Thyroid gland (tissue), 4 donors: Measurements from ENCODE around the gene CCDC183. TPM values are rescaled to one million over a fixed set of nuclear protein-coding genes. Genes with fewer than 3 reads are reported as not detected.

Experiments used
- DNase-seq, 2 donors: peaks; one replicate each; pipeline ENCODE4 v3.0.0-alpha.2; 2019
- H3K27ac ChIP-seq, 3 donors: fragments of 200-600 bp; sonication (generic); 1 replicate in 2 of 3; 2 replicates in 1 of 3; pipeline ENCODE4 v1.5.1; 2016 to 2019; ENCODE audit warnings: mild to moderate bottlenecking in 1 of 3, moderate library complexity in 1 of 3
- H3K27me3 ChIP-seq: fragments of 200-600 bp; sonication (generic); one replicate; pipeline ENCODE4 v1.5.1; 2019
- H3K36me3 ChIP-seq, 2 donors: fragments of 200-600 bp; sonication (generic); one replicate each; pipeline ENCODE4 v1.5.1; 2016 to 2019
- H3K4me1 ChIP-seq, 2 donors: fragments of 200-600 bp; sonication (generic); one replicate each; pipeline ENCODE4 v1.5.1; 2017 to 2019
- H3K4me3 ChIP-seq, 3 donors: fragments of 200-600 bp; sonication (generic); replicated peaks in 1 of 3; 1 replicate in 2 of 3; 2 replicates in 1 of 3; pipeline ENCODE4 v1.5.1; 2016; ENCODE audit warnings: mild to moderate bottlenecking in 1 of 3
- H3K9me3 ChIP-seq: fragments of 200-600 bp; sonication (generic); one replicate; pipeline ENCODE4 v1.5.1; 2017
- POLR2A ChIP-seq, 2 donors: fragments of 450-650 bp; IDR thresholded peaks; one replicate each; pipeline ENCODE4 v1.6.1; 2017; ENCODE audit warnings: antibody characterized with exemption in 2 of 2, mild to moderate bottlenecking in 2 of 2, moderate library complexity in 1 of 2
- WGBS, 2 donors: methylation state at CpG; one replicate each; pipeline ENCODE4 v1.1.5; 2017; 5-methylcytosine and 5-hydroxymethylcytosine counted together
- intact Hi-C: fragments of 100-400 bp; cut with DNase I; formaldehyde crosslinking; loops from one replicate; pipeline ENCODE4 v1.15.1; 2023
- total RNA-seq, 4 donors: library from RNA; depleted of rRNA; stranded (reverse); fragments of >200 nt; gene quantifications; one replicate each; pipeline ENCODE4 v1.2.3, GENCODE V29; 2016
- TF ChIP-seq, protein P1 (sequence below), 6 experiments: fragments of 200-600 bp in 3 of 6; fragments of 450-650 bp in 3 of 6; sonication (generic) in 3 of 6; IDR thresholded peaks; one replicate each; pipeline ENCODE4 v1.5.1; 2016 to 2019; ENCODE audit warnings: antibody characterized with exemption in 6 of 6, mild to moderate bottlenecking in 2 of 6, inconsistent platforms in 1 of 6, moderate library complexity in 1 of 6

Gene CCDC183
- total RNA-seq, 4 donors from 2014 or later, result 1.3 to 4.6 (median 2.8) TPM

DNA sequence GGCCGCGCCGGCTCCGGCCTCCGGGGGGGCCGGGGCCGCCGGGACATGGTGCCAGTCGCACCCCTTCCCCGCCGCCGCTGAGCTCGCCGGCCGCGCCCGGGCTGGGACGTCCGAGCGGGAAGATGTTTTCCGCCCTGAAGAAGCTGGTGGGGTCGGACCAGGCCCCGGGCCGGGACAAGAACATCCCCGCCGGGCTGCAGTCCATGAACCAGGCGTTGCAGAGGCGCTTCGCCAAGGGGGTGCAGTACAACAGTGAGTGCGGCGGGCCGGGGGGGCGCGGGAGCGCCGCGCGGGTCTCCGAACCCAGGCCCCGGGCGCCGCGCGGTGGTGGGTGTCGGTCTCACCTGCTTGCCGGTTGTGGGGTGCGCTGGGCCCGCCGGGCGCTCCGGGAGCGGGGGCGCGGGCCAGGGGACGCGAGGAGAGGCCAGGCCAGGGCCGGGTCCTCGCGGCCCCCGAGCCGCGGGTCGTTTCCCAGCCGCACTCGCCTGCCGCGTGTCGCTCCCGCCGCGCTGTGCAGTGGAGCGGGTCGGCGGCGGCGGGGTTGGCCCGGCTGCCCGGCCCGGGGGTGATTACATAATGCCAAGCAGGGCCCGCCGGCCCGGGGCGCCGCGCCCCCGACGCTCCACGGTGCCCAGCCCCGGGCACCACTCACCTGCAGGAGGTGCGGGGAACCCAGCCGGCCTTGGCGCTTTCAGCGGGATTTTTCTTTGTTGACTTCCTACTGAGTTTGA lies 12.1 kb downstream of the CCDC183 start:
- peak in 1 of 2 donors; percentile 49 for DNase-seq
- peaks cover 23 to 33% of the 10 kb centered on the region in 2 donors for H3K4me1 ChIP-seq
- no peaks in the 10 kb centered on the region for H3K9me3 ChIP-seq
- H3K27ac ChIP-seq, result peak overlapping the region; percentile 29 to 58 (median 46)
- no peaks in the 10 kb centered on the region for H3K27me3 ChIP-seq
- no peaks in the 10 kb centered on the region for H3K36me3 ChIP-seq
- H3K4me3 ChIP-seq, result peak overlapping the region; percentile 16 to 99 (median 92)
- intact Hi-C loops, result loop anchor here (5.0 kb wide), 1 partner anchor 139 kb away; the partner anchor contains the start of gene C8G
- TF ChIP-seq, protein P1, sequence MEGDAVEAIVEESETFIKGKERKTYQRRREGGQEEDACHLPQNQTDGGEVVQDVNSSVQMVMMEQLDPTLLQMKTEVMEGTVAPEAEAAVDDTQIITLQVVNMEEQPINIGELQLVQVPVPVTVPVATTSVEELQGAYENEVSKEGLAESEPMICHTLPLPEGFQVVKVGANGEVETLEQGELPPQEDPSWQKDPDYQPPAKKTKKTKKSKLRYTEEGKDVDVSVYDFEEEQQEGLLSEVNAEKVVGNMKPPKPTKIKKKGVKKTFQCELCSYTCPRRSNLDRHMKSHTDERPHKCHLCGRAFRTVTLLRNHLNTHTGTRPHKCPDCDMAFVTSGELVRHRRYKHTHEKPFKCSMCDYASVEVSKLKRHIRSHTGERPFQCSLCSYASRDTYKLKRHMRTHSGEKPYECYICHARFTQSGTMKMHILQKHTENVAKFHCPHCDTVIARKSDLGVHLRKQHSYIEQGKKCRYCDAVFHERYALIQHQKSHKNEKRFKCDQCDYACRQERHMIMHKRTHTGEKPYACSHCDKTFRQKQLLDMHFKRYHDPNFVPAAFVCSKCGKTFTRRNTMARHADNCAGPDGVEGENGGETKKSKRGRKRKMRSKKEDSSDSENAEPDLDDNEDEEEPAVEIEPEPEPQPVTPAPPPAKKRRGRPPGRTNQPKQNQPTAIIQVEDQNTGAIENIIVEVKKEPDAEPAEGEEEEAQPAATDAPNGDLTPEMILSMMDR (IDR thresholded peaks at IDR 0.05), result no peak
- no peak for TF ChIP-seq POLR2A (IDR thresholded peaks at IDR 0.05)
- 0% methylated on average over 19 to 22 of the region's 93 CpGs for WGBS, 2 donors

DNA sequence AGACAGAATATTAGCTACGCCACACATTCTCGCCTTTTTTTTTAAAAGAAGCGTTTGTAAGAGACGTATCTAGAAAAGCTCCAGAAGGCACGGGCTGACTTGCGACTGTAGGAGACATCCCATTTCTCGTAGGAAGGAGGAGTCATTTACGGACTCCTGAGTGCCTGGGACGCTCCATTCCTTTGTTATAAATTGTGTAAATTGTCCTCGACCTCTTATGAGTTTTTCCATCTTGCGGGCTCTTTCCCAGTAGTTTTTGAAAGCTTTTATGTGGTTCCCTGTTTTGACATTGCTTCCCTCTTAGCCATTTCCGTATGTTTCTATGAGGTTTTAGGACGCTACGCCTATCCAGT lies 12.6 kb downstream of the CCDC183 start:
- DNase-seq, result no peak
- 9 to 11% methylated on average over 14 of the region's 14 CpGs for WGBS, 2 donors
- H3K27ac ChIP-seq, result peak overlapping the region in 1 of 3 donors; percentile 58

DNA sequence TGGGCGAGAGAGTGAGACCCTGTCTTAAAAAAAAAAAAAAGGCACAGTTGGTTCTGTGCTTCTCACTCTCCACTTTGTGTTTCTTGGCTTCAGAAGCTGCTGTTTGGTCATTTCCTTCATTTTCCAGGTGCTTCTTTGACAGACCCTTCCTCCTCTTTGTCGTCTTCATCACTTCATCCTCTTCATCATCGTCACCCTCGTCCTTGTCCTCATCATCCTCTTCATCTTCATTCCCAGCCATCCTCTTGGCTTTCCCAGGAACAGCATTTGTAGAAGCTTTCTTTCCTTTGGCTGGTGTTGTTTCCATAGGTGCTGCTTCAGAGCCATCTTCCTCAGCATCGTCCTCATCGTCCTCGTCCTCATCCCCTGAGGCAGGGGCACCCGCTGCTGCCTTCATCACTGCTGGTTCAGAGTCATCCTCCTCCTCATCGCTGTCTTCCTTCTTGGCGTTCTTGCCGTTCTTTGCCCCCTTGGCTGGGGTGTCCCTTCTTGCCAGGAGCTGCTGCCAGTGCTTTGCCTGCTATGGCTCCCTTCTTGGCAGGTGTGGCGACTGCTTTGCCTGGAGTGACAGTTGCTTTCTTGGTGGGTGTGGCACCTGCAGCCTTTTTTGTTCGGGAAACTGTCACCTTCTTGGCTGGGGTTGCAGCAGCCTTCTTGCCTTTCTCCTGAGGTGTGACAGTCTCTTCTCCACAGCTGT lies 18.7 kb downstream of the CCDC183 start:
- no peak for TF ChIP-seq POLR2A (IDR thresholded peaks at IDR 0.05)
- TF ChIP-seq, protein P1 (IDR thresholded peaks at IDR 0.05), result no peak
- DNase-seq, result no peak
- WGBS, 2 donors, result 96% methylated on average over 13 of the region's 13 CpGs
- intact Hi-C loops, result no loop called here
- H3K36me3 ChIP-seq, result no peaks in the 10 kb centered on the region
- H3K4me3 ChIP-seq, result no peak overlapping the region
- H3K27ac ChIP-seq, result no peak overlapping the region
- no peaks in the 10 kb centered on the region for H3K9me3 ChIP-seq
- no peaks in the 10 kb centered on the region for H3K27me3 ChIP-seq
- H3K4me1 ChIP-seq, result peaks cover under 1 to 10% of the 10 kb centered on the region in 2 donors

More for the DNA sequence above, 12.6 kb downstream of the CCDC183 start:
- TF ChIP-seq, protein P1 (IDR thresholded peaks at IDR 0.05), result no peak
- no peak for TF ChIP-seq POLR2A (IDR thresholded peaks at IDR 0.05)
- intact Hi-C loops, result loop anchor here (5.0 kb wide), 1 partner anchor 139 kb away; the partner anchor contains the start of gene C8G
- Histone ChIP-seq H3K27me3 (no peaks in the 10 kb centered on the region), H3K36me3 (no peaks in the 10 kb centered on the region), H3K4me3 (peak overlapping the region; percentile 16 to 99 (median 92)), H3K4me1 (peaks cover 23 to 33% of the 10 kb centered on the region in 2 donors), H3K9me3 (no peaks in the 10 kb centered on the region)

DNA sequence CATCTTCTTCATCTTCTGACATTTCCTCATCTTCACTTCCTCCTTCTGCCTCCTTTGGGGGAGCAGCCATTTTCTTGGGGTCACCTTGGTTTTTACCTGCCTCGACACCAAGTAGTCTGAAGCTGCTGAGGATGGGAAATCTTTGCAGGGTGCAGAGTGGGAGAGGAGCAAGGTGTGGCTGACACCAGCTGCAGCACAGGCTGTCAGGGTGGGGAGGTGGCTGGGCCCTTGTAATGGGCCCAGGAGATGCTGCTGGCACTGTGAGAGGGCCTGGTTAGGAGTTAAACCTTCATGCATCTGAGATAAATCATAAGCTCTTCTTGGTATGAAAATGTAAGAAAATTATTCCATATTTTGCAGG lies 19.3 kb downstream of the CCDC183 start:
- 0% methylated on average over 1 of the region's 1 CpG for WGBS, 2 donors
- intact Hi-C loops, result no loop called here

More for the DNA sequence above, 19.3 kb downstream of the CCDC183 start:
- Histone ChIP-seq H3K36me3 (no peaks in the 10 kb centered on the region), H3K4me1 (peaks cover 0 to 4% of the 10 kb centered on the region in 2 donors), H3K27me3 (no peaks in the 10 kb centered on the region), H3K4me3 (no peak overlapping the region), H3K9me3 (no peaks in the 10 kb centered on the region), H3K27ac (no peak overlapping the region)
- TF ChIP-seq POLR2A (IDR thresholded peaks at IDR 0.05), result no peak
- TF ChIP-seq, protein P1 (IDR thresholded peaks at IDR 0.05), result no peak
- no peak for DNase-seq
